ENCODE measurements around the gene EDEM1.
"Not testable (repeated sequence)": the region's sequence is repeated elsewhere in the genome, so short reads cannot be mapped to it uniquely, and the experiment has no call there.

Gene EDEM1

GRCh38 chr3:5179036-5179435 lies 8.5 kb upstream of the EDEM1 start:
- DNase-seq, result not testable (repeated sequence)

- DNase-seq, result no peak
Measured at GRCh38 chr3:5181469-5182141, 5.9 kb upstream of the EDEM1 start.

- not testable (repeated sequence) for DNase-seq
Measured at GRCh38 chr3:5183714-5184113, 3.8 kb upstream of the EDEM1 start.

- no peak for DNase-seq
Measured at GRCh38 chr3:5184499-5184898, 3.0 kb upstream of the EDEM1 start.

GRCh38 chr3:5185093-5185673 lies 2.3 kb upstream of the EDEM1 start:
- DNase-seq, result no peak

- DNase-seq, result no peak
Measured at GRCh38 chr3:5186089-5186857, 1.2 kb upstream of the EDEM1 start.

- DNase-seq, result peak; percentile 26
Measured at GRCh38 chr3:5186858-5187155, 700 bp upstream of the EDEM1 start.

GRCh38 chr3:5187920-5188418 lies 462 bp downstream of the EDEM1 start:
- DNase-seq, result peak; percentile 46

GRCh38 chr3:5188419-5189221 lies 1.1 kb downstream of the EDEM1 start:
- DNase-seq, result peak; percentile 41

GRCh38 chr3:5190147-5190791 lies 2.8 kb downstream of the EDEM1 start:
- DNase-seq, result no peak

- DNase-seq, result no peak
Measured at GRCh38 chr3:5191555-5192304, 4.2 kb downstream of the EDEM1 start.

GRCh38 chr3:5192571-5193365 lies 5.3 kb downstream of the EDEM1 start:
- no peak for DNase-seq

- DNase-seq, result no peak
Measured at GRCh38 chr3:5194341-5194740, 6.8 kb downstream of the EDEM1 start.

- DNase-seq, result peak; percentile 85
Measured at GRCh38 chr3:5194801-5195509, 7.4 kb downstream of the EDEM1 start.

GRCh38 chr3:5195605-5196004 lies 8.1 kb downstream of the EDEM1 start:
- peak; percentile 56 for DNase-seq

GRCh38 chr3:5197022-5197421 lies 9.5 kb downstream of the EDEM1 start:
- DNase-seq, result peak; percentile 39

- peak; percentile 30 for DNase-seq
Measured at GRCh38 chr3:5197470-5198312, 10.2 kb downstream of the EDEM1 start.

GRCh38 chr3:5198313-5198677 lies 10.8 kb downstream of the EDEM1 start:
- no peak for DNase-seq

GRCh38 chr3:5198986-5199731 lies 11.7 kb downstream of the EDEM1 start:
- no peak for DNase-seq
